H7 (cell line): ENCODE measurements around the gene ABHD16A. TPM values are rescaled to one million over a fixed set of nuclear protein-coding genes. Genes with fewer than 3 reads are reported as not detected.
A peak's percentile ranks its signal among the peaks of the same experiment; 100 is the strongest.
"Not testable (repeated sequence)": the region's sequence is repeated elsewhere in the genome, so short reads cannot be mapped to it uniquely, and the experiment has no call there.

ENCODE experiments used
- DNase-seq: peaks from one replicate; pipeline ENCODE4 v3.0.0; 2012
- H3K27me3 ChIP-seq: 2 replicates; pipeline ENCODE4 v1.6.0; 2011; ENCODE audit warnings: mild to moderate bottlenecking, low read length; ENCODE audit not compliant: control insufficient read depth, insufficient read depth
- H3K36me3 ChIP-seq: replicated peaks from 2 replicates; pipeline ENCODE4 v1.5.1; 2011; ENCODE audit warnings: low read length; ENCODE audit not compliant: control insufficient read depth, insufficient read depth
- H3K4me3 ChIP-seq: 2 replicates; pipeline ENCODE4 v1.5.1; 2011; ENCODE audit warnings: low read depth, mild to moderate bottlenecking, control low read depth, low read length, moderate library complexity; ENCODE audit not compliant: insufficient read depth
- total RNA-seq: library from RNA; depleted of rRNA; stranded (reverse); fragments of >200 nt; shearing (Covaris generic); gene quantifications from 2 replicates; pipeline ENCODE4 v1.2.3, GENCODE V29; 2014

The ABHD16A gene
- total RNA-seq, 1 experiment from 2014 or later: 39.7 TPM

DNA sequence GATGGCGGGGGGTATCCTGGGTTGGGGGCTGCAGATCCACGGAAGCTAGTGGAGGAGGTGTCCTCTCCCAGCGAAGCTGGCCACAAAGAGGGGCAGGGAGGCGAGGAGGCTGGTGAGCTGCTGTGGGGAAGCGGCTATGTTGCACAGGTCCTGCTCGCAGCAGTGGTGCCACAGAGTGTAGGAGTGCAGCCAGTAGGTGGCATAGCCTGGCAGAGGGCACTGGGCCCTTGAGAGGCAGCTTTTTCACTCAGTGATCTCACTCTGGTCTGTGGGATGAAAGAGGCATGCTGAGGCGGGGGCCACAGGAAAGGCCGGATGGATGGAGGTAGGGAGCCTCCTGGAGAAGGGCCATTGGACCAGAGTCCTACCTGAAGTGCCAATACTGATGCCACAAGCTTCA lies 9.2 kb upstream of the ABHD16A start:
- no peaks in the 10 kb centered on the region for H3K36me3 ChIP-seq
- no peaks in the 10 kb centered on the region; the same call in 1 of the 2 replicates for H3K27me3 ChIP-seq
- DNase-seq: no peak
- H3K4me3 ChIP-seq: no peak overlapping the region

DNA sequence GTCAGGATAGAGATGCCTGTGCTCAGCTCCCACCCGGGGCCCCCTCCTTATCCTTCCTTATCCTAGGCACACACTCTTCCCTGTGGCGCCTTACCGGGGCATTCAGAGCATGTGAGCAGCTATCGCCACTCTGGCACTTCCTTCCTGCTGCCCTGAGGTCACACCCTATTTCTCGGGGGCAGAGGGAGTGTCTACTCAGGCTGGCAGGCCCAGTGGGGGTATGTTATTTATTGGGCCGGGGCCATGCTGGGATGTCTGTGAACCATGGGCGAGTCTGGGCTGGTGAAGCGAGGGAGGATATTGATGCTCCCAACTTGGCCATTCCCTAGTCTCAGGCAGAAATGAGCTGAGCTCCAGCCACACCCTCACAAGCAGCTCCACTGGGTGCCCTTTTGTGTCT lies 8.1 kb upstream of the ABHD16A start:
- no peak overlapping the region for H3K4me3 ChIP-seq
- no peaks in the 10 kb centered on the region; the same call in 1 of the 2 replicates for H3K27me3 ChIP-seq
- no peak for DNase-seq
- no peaks in the 10 kb centered on the region for H3K36me3 ChIP-seq

DNA sequence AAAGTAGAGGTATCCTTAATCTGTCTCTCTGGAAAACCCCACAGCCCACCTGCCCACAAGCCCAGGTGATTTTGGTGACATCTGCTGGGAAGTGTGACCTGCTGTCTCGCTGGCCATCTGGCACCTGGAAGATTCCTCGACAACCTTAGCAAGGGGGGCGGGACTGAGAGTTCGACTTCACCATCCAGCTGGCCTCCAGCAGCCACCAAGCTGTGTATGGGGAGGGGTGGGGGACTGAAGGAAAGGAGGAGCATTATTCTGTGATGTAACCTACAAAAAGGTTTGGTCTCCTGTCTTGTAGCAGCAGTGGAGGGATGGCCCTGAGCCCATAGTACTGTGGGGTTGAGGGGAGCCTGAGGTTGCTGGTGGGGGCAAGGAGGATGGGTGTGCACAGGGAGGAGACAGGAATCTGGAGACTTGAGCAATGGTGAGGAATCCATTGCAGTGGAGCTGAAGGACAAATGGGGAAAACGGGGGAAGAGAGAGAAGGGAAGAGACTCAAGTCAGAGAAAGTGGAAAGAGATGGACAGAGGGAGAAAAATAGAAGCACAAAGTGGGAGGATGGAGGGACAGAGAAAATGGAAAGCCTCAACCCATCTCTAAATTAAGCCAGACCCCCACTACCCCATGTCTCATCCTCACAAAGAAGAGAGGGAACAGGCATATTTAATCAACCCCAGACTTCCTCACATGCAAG lies 7.5 kb upstream of the ABHD16A start:
- Histone ChIP-seq H3K36me3 (no peaks in the 10 kb centered on the region), H3K27me3 (no peaks in the 10 kb centered on the region; the same call in 1 of the 2 replicates), H3K4me3 (no peak overlapping the region)
- peak; percentile 60 for DNase-seq

DNA sequence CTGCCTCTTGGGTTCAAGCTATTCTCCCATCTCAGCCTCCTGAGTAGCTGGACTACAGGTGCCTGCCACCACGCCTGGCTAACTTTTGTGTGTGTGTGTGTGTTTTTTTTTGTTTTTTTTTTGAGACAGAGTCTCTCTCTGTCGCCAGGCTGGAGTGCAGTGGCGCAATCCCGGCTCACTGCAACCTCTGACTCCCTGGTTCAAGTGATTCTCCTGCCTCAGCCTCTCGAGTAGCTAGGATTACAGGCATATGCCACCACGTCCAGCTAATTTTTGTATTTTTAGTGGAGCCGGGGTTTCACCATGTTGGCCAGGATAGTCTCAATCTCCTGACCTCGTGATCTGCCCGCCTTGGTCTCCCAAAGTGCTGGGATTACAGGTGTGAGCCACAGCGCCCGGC lies 6.0 kb upstream of the ABHD16A start:
- not testable (repeated sequence) for H3K27me3 ChIP-seq, DNase-seq, H3K36me3 ChIP-seq, H3K4me3 ChIP-seq

DNA sequence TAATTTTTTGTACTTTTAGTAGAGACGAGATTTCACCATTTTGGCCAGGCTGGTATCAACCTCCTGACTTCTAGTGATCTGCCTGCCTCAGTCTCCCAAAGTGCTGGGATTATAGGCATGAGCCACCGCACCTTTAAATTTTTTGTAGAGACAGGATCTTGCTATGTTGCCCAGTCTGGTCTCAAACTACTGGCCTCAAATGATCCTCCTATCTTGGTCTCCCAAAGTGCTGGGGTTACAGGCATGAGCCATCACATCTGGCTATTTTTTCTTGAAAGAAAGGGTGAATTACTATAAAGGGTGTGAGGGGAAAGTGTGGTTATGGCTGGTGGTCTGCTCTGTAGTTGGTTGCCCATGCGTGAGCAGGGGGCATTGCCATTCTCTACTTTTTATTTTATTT lies 5.1 kb upstream of the ABHD16A start:
- Histone ChIP-seq H3K36me3 (no peaks in the 10 kb centered on the region), H3K27me3 (no peaks in the 10 kb centered on the region; the same call in 1 of the 2 replicates), H3K4me3 (no peak overlapping the region)
- DNase-seq: no peak

DNA sequence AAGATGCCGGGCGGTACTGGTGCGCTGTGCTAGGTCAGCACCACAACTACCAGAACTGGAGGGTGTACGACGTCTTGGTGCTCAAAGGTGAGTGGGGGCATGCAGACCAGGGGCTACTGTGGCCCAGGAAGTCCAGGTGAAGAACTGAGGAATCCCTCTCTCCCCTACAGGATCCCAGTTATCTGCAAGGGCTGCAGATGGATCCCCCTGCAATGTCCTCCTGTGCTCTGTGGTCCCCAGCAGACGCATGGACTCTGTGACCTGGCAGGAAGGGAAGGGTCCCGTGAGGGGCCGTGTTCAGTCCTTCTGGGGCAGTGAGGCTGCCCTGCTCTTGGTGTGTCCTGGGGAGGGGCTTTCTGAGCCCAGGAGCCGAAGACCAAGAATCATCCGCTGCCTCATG lies 4.6 kb upstream of the ABHD16A start:
- Histone ChIP-seq H3K4me3 (no peak overlapping the region), H3K36me3 (no peaks in the 10 kb centered on the region), H3K27me3 (no peaks in the 10 kb centered on the region; the same call in 1 of the 2 replicates)
- DNase-seq: no peak

DNA sequence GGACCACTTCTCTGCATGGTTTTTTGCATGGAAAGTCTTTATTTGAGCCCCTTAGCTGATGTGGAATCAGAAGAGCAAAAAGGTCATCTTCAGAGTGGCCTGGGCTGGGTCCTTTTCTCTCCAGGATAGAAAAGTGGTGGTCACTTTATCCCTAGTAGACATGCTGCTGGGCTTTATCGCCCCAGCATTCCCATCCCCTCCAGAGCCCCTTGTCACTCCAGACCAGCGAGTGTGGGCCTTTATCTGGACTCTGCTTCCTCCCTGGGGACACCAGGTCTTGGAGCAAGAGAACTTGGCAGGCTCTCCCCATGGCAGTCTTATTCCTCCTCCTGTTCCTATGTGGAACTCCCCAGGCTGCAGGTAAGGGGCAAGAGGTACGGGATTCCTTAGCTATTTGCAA lies 3.5 kb upstream of the ABHD16A start, which contains the start of gene LY6G6F:
Gene LY6G6F, plus strand, starts transcription at position 268 of the 400 bp plus-strand sequence. Its CDS starts 41 bp downstream, at position 309.
- Histone ChIP-seq H3K36me3 (no peaks in the 10 kb centered on the region), H3K4me3 (no peak within 1 kb of the TSS), H3K27me3 (no peaks in the 10 kb centered on the region; the same call in 1 of the 2 replicates)
- DNase-seq: no peak

DNA sequence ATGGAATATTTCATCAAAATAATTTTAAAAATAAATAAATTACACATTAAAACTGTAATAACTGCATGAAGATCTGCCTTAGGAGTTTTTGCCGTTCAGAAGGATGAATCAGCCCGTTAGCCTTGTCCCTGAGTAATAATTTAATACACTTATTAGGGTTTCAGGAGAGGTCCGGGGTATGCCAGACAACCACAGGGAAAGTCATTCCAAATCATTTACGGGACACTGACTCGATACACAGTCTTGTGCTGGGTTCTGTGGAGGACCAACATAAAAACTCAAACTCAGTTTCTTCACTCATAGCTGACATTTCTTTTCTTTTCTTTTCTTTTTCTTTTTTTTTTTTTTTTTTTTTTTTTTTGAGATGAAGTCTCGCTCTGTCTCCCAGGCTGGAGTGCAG lies 2.8 kb upstream of the ABHD16A start:
- Histone ChIP-seq H3K4me3 (no peak overlapping the region), H3K36me3 (no peaks in the 10 kb centered on the region), H3K27me3 (no peaks in the 10 kb centered on the region; the same call in 1 of the 2 replicates)
- DNase-seq: no peak

DNA sequence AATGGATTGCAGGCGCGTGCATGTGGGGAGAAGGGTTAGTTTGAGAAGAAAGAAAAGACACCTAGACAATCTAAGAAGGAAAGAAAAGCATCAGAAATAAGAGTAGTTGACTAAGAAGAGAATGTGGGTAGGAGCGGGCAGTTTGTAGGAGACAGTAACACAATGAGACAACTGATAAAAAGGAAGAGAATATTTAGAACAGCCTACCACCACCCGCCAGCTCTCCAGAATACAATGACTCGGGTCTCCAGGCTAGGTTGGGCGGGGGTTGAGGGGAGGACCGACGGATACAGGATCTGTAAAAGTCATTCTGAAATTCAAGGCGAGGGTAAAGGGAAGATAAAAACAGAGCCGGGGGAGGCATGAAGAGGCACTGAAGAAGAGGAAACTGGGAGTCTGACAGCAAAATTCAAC lies 712 bp downstream of the ABHD16A start:
- Histone ChIP-seq H3K36me3 (no peaks in the 10 kb centered on the region), H3K27me3 (no peaks in the 10 kb centered on the region), H3K4me3 (peak overlapping the region; percentile 87)
- DNase-seq: peak; percentile 78

DNA sequence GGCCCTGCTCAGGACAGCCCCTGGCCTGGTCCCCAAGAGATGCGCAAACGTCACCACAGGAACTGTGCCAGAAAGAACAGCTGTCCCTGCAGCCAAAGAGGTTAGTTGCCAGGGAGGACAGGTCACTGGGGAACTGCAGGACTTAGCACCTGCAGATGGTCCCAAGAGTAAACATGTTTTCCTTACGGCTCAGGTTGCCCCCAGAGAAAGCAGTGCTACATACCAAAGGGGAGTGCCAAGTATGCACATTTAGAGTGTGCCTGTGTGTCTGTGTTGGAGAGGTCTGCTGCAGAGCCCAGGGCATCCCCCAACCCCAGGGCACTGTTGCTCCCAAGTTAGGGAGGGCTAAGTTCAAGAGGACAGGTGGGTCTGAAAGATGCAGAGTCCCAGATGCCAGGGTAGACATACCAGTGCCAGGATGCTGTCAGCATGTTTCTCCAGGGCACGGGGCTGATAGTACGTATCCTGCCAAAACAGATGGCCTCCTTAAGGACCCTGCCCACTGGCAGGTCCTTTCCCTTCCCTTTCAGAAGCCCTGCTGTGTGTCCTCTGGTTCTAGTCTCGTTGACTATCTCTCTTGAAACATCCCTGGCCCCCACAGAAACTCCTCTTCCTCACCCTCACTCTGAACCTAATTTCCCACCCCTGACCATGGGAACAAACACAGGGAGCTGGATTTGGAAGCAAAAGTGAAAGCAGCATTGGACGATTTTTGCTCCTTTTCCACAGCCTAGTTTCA lies 1.3 kb downstream of the ABHD16A start:
- H3K4me3 ChIP-seq: peak overlapping the region; percentile 87
- no peak for DNase-seq
- H3K27me3 ChIP-seq: no peaks in the 10 kb centered on the region
- H3K36me3 ChIP-seq: no peaks in the 10 kb centered on the region; the same call in 1 of the 2 replicates

DNA sequence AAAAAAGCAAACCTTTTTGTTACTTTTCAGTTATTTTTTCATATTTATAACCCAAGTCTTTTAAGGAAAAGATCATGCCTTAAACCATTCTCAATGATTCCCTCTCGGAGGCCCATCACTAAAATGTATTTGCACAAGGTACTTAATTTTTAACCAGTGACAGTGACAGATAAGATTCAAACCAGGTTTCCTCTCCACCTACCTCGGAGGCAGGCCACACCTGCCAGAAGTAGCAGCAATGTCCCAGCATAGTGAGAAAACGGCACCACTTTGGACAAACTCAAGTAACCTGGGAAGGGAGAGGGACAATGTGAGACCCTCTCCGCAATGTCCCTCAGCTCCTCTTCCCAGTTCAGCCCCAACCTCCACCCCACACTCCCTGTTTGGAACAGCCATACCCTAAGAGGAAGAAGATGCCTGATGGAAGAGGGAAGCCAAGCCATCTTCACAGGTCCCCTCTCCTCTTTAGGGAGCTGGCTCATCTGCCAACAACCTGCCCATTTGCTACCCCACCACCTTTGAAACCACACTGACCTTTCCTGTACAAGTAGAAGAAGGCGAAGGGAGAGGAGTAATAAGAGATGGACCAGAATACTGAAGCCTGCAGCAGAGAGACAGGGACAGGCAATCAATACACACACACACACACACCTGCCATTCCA lies 2.3 kb downstream of the ABHD16A start:
- DNase-seq: no peak
- no peaks in the 10 kb centered on the region for H3K27me3 ChIP-seq
- H3K4me3 ChIP-seq: no peak overlapping the region
- peaks cover 2% of the 10 kb centered on the region; the same call in 1 of the 2 replicates for H3K36me3 ChIP-seq

DNA sequence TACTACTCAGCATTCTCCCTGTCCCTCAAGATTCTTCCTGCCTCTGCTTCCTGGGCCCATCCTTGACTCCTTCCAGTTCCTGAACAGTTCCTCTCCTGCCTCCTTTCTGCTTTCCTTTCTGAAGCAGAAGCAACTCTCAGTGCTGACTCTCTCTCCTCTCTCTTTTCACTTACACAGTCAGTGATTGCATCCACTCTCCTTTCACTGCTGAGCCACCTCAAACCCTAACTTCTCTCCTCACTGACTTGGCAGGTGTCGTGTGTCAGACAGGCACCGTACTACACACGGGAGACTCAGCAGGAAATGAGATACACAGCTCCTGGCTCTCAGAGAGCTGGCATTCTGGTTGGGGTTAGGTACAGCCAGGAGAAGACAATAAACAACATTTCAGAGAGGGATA lies 5.6 kb downstream of the ABHD16A start:
- no peak for DNase-seq
- H3K36me3 ChIP-seq: peaks cover 7% of the 10 kb centered on the region
- no peaks in the 10 kb centered on the region for H3K27me3 ChIP-seq
- H3K4me3 ChIP-seq: no peak overlapping the region

DNA sequence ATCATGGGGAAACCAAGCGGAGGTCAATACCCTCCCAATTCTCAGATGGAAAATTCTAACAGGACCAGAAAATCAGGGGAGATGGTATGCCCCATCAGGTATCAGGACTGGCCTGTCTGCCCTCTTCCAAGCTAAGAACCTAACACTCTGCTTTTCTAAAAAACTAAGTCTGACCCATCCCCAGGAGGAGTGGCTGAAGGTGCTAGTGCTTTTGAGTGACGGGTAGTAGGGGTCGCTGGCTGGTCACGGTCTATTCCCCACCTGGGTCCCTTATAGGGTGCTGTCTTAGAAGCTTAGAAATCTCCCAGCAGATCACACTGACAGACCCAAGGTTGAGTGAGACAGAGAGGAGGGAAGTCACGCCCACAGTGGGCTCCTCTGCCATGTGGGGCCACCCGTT lies 9.6 kb downstream of the ABHD16A start:
- H3K27me3 ChIP-seq: no peaks in the 10 kb centered on the region
- H3K36me3 ChIP-seq: peaks cover 17% of the 10 kb centered on the region
- no peak for DNase-seq
- H3K4me3 ChIP-seq: no peak overlapping the region

DNA sequence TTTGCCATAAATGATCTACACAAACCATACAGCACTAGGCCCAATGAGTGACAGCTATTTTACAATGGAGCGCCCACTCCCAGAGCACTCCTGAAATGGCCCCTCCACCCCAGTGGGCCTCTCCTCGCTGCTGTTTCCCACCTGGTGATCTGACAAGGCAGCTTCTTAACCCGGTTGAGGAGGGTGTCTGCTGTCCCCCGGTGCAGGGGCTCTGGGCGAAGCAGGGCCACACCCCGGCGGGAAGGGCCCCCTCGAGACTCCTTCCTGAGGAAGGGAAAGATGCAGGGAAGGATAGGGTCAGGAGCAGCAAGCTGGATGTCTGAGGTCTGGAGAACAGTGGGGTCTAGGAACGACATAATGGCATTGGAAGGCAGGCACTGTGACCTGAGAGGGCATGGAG lies 10.2 kb downstream of the ABHD16A start:
- Histone ChIP-seq H3K4me3 (no peak overlapping the region), H3K36me3 (peaks cover 17% of the 10 kb centered on the region), H3K27me3 (no peaks in the 10 kb centered on the region)
- DNase-seq: no peak

DNA sequence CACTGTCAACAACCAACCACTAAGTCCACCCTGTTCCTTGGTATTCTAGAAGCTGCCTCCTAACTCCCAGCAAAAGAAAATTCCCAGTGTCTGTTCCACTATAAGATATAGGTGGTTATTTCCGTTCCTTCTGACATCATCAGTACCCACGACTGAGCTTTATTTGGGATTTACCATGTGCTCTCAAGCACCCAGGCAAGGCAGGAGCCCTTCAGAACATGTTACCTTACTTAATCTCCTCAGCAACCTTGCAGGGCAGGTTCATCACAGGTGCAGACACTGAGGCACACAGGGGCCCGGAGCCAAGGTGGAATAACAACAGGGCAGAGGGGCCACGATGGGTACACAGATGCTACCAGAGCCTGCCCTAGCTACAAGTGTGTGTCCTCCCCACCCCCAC lies 10.8 kb downstream of the ABHD16A start:
- no peak for DNase-seq
- no peaks in the 10 kb centered on the region for H3K27me3 ChIP-seq
- peaks cover 19% of the 10 kb centered on the region for H3K36me3 ChIP-seq
- H3K4me3 ChIP-seq: no peak overlapping the region
